Body of pancreas (tissue), 4 donors: Measurements from ENCODE around the gene GRIK3.

Experiments used
- POLR2A ChIP-seq, 3 donors: fragments of 450-650 bp; IDR thresholded peaks; one replicate each; pipeline ENCODE4 v1.6.1; 2016; ENCODE audit warnings: antibody characterized with exemption in 3 of 3, mild to moderate bottlenecking in 2 of 3
- TF ChIP-seq, protein P1 (sequence below), 7 experiments: fragments of 450-650 bp in 4 of 7; fragments of 200-600 bp in 3 of 7; sonication (generic) in 3 of 7; IDR thresholded peaks; one replicate each; pipeline ENCODE4 v1.5.1; 2016 to 2019; ENCODE audit warnings: antibody characterized with exemption in 7 of 7

GRCh38 chr1:36778740-36779139, 255.6 kb downstream of the GRIK3 start:
- TF ChIP-seq, protein P1, sequence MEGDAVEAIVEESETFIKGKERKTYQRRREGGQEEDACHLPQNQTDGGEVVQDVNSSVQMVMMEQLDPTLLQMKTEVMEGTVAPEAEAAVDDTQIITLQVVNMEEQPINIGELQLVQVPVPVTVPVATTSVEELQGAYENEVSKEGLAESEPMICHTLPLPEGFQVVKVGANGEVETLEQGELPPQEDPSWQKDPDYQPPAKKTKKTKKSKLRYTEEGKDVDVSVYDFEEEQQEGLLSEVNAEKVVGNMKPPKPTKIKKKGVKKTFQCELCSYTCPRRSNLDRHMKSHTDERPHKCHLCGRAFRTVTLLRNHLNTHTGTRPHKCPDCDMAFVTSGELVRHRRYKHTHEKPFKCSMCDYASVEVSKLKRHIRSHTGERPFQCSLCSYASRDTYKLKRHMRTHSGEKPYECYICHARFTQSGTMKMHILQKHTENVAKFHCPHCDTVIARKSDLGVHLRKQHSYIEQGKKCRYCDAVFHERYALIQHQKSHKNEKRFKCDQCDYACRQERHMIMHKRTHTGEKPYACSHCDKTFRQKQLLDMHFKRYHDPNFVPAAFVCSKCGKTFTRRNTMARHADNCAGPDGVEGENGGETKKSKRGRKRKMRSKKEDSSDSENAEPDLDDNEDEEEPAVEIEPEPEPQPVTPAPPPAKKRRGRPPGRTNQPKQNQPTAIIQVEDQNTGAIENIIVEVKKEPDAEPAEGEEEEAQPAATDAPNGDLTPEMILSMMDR (IDR thresholded peaks at IDR 0.05): no peak
- TF ChIP-seq POLR2A (IDR thresholded peaks at IDR 0.05): no peak
